ENCODE measurements around the gene CHST8.

Gene CHST8

GRCh38 chr19:33802001-33802400 lies 180.2 kb downstream of the CHST8 start:
- no peak overlapping the region for H2AFZ ChIP-seq (ENCODE audit: low read length)
- H3K4me3 ChIP-seq (ENCODE audit: low read length, poor library complexity, severe bottlenecking), result no peak overlapping the region
- no peak overlapping the region for H3K4me2 ChIP-seq (ENCODE audit: low read depth, low read length, poor library complexity, severe bottlenecking)
- H3K36me3 ChIP-seq (ENCODE audit: insufficient read depth, low read length), result peaks cover 3% of the 10 kb centered on the region; the same call in 1 of the 2 replicates
- H3K9me3 ChIP-seq (ENCODE audit: insufficient read depth, low read depth, low read length), result no peaks in the 10 kb centered on the region
- H3K4me1 ChIP-seq (ENCODE audit: insufficient read depth, low read length, poor library complexity, severe bottlenecking), result peaks cover 5% of the 10 kb centered on the region
- H3F3A ChIP-seq (ENCODE audit: low read depth), result no peaks in the 10 kb centered on the region
- H3K9me2 ChIP-seq (replicated peaks; ENCODE audit: low read depth, low read length), result no peaks in the 10 kb centered on the region
- H4K20me1 ChIP-seq (ENCODE audit: insufficient read depth, low read length, poor library complexity, severe bottlenecking), result no peaks in the 10 kb centered on the region
- H3K9ac ChIP-seq (ENCODE audit: low read depth, low read length, poor library complexity, severe bottlenecking), result no peak overlapping the region
- TF ChIP-seq EZH2phosphoT487 (IDR thresholded peaks at IDR 0.05; ENCODE audit: borderline replicate concordance) (no peak), CTCF (conservative IDR thresholded peaks at IDR 0.05; ENCODE audit: low read length) (no peak)
- peaks cover 6% of the 10 kb centered on the region for H3K79me2 ChIP-seq (ENCODE audit: insufficient read depth, low read length)
- H3K27me3 ChIP-seq (ENCODE audit: insufficient read depth, low read length, poor library complexity, severe bottlenecking), result no peaks in the 10 kb centered on the region

- no peaks in the 10 kb centered on the region for H3F3A ChIP-seq (ENCODE audit: low read depth)
- peaks cover 5% of the 10 kb centered on the region for H3K4me1 ChIP-seq (ENCODE audit: insufficient read depth, low read length, poor library complexity, severe bottlenecking)
These were observed 181.0 kb downstream of the CHST8 start for GRCh38 chr19:33802801-33803200.

GRCh38 chr19:33803383-33803782 lies 181.6 kb downstream of the CHST8 start:
- H3K4me3 ChIP-seq (ENCODE audit: low read length, poor library complexity, severe bottlenecking), result no peak overlapping the region
- H3K9me3 ChIP-seq (ENCODE audit: insufficient read depth, low read depth, low read length), result no peaks in the 10 kb centered on the region
- H3K27me3 ChIP-seq (ENCODE audit: insufficient read depth, low read length, poor library complexity, severe bottlenecking), result no peaks in the 10 kb centered on the region
- H3K36me3 ChIP-seq (ENCODE audit: insufficient read depth, low read length), result peaks cover 4% of the 10 kb centered on the region; the same call in 1 of the 2 replicates
- H3K9me2 ChIP-seq (replicated peaks; ENCODE audit: low read depth, low read length), result no peaks in the 10 kb centered on the region
- H3K4me2 ChIP-seq (ENCODE audit: low read depth, low read length, poor library complexity, severe bottlenecking), result no peak overlapping the region
- H3K79me2 ChIP-seq (ENCODE audit: insufficient read depth, low read length), result no peaks in the 10 kb centered on the region
- no peaks in the 10 kb centered on the region for H4K20me1 ChIP-seq (ENCODE audit: insufficient read depth, low read length, poor library complexity, severe bottlenecking)
- no peak overlapping the region for H2AFZ ChIP-seq (ENCODE audit: low read length)
- no peak for TF ChIP-seq EZH2phosphoT487 (IDR thresholded peaks at IDR 0.05; ENCODE audit: borderline replicate concordance)
- no peak overlapping the region for H3K9ac ChIP-seq (ENCODE audit: low read depth, low read length, poor library complexity, severe bottlenecking)
- peaks cover 4% of the 10 kb centered on the region for H3K4me1 ChIP-seq (ENCODE audit: insufficient read depth, low read length, poor library complexity, severe bottlenecking)
- H3F3A ChIP-seq (ENCODE audit: low read depth), result no peaks in the 10 kb centered on the region

More at GRCh38 chr19:33802801-33803200, 181.0 kb downstream of the CHST8 start:
- H3K9me3 ChIP-seq (ENCODE audit: insufficient read depth, low read depth, low read length), result no peaks in the 10 kb centered on the region
- no peaks in the 10 kb centered on the region for H3K9me2 ChIP-seq (replicated peaks; ENCODE audit: low read depth, low read length)
- H4K20me1 ChIP-seq (ENCODE audit: insufficient read depth, low read length, poor library complexity, severe bottlenecking), result no peaks in the 10 kb centered on the region
- H3K36me3 ChIP-seq (ENCODE audit: insufficient read depth, low read length), result peaks cover 4% of the 10 kb centered on the region; the same call in 1 of the 2 replicates
- no peaks in the 10 kb centered on the region for H3K27me3 ChIP-seq (ENCODE audit: insufficient read depth, low read length, poor library complexity, severe bottlenecking)
- H2AFZ ChIP-seq (ENCODE audit: low read length), result no peak overlapping the region
- H3K9ac ChIP-seq (ENCODE audit: low read depth, low read length, poor library complexity, severe bottlenecking), result no peak overlapping the region
- no peaks in the 10 kb centered on the region for H3K79me2 ChIP-seq (ENCODE audit: insufficient read depth, low read length)
- no peak overlapping the region for H3K4me3 ChIP-seq (ENCODE audit: low read length, poor library complexity, severe bottlenecking)
- no peak overlapping the region for H3K4me2 ChIP-seq (ENCODE audit: low read depth, low read length, poor library complexity, severe bottlenecking)
- TF ChIP-seq CTCF (conservative IDR thresholded peaks at IDR 0.05; ENCODE audit: low read length) (no peak), EZH2phosphoT487 (IDR thresholded peaks at IDR 0.05; ENCODE audit: borderline replicate concordance) (no peak)

Measured in Loucy (cell line).